KOPT-K1 (cell line): ENCODE measurements around the gene GATAD2B.

Experiments used
- H3K27ac ChIP-seq: fragments of 200-600 bp; sonication (generic); 2 replicates; pipeline ENCODE4 v1.5.1; 2016; ENCODE audit warnings: antibody characterized with exemption, mild to moderate bottlenecking, low read depth, low read length; ENCODE audit not compliant: poor library complexity, severe bottlenecking
- H3K36me3 ChIP-seq: fragments of 200-600 bp; sonication (generic); 2 replicates; pipeline ENCODE4 v1.5.1; 2017; ENCODE audit warnings: antibody characterized with exemption, mild to moderate bottlenecking, low read length, moderate library complexity; ENCODE audit not compliant: insufficient read depth
- H3K9me3 ChIP-seq: fragments of 200-600 bp; sonication (generic); 2 replicates; pipeline ENCODE4 v1.5.1; 2017; ENCODE audit warnings: antibody characterized with exemption, low read length, mild to moderate bottlenecking; ENCODE audit not compliant: insufficient read depth, poor library complexity, severe bottlenecking

Gene GATAD2B

DNA sequence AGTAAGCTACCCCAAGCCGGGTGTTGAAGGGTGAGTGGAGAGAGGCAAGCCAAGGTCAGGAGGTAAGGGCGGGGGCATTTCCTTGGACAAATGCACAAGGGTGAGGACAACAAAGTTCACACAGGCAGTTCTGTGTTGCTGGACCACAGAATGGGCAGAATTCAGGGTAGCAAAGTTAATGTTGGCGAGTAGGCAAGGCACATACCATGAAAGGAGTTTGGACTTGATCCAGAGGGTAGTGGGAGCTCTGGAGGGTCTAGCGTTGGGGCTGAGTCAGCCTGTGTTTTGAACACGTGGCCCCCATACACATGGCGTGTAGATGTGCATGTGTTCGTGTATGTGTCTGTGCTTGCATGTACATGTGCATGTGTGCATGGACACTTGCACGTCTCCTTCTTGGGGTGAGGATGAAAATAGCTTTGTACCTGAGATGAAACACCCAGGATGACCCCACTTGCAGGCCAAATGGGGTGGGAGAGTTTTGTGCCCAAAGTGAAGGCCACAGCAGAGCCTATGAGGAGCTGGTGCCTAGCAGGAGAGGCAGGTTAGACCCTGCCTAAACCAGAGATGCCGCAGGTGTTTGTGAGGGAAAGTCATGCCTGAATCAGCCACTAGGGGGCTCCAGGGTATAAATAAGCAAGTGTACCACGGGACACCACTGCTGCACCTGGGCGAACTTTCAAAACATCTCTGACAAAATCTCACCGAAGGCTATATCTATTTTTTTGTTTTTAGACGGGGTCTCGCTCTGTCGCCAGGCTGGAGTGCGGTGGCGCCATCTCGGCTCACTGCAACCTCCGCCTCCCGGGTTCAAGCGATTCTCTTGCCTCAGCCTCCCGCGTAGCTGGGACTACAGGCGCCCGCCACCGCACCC is 125.7 kb downstream of the GATAD2B start:
- Histone ChIP-seq H3K9me3 (no peaks in the 10 kb centered on the region), H3K36me3 (no peaks in the 10 kb centered on the region), H3K27ac (no peak overlapping the region)

DNA sequence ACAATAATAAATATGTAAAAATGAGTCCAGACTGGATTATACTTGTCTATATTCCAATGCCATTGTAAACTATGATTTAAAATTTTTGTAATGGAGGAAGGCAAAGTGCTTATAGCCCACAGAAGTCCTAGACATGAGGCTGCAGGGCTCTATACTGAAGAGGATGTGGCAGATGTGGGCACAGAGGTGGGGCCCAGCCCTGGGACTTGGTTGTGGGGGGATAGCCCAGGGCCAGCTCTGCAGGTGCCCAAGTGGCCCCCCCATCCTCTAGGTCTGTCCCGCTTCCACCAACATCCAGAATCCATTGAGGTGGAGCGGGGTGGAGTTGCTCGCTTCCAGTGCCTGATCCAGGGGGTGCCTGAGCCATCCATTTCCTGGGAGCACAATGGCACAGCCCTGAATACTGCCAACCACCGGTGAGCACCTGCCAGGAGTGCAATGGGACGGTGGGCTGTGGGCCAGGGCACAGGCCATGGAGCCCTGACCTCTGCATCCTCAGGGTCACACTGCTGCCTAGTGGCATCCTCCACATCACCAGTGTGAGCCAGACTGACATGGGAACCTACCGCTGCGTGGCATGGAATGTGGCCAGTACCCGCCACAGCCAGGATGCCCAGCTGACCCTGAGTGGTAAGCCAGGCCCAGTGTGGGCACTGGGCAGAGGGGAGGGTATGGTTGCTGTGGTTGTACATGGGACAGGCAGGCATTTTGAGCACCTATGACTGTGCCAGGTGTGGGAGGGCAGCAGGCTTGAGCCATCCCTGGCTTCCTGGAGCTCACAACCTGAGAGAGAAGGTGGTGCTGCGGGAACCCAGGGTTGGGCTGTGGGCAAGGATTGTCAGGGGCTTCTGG is 126.6 kb downstream of the GATAD2B start:
- H3K27ac ChIP-seq, result no peak overlapping the region
- H3K9me3 ChIP-seq, result no peaks in the 10 kb centered on the region

DNA sequence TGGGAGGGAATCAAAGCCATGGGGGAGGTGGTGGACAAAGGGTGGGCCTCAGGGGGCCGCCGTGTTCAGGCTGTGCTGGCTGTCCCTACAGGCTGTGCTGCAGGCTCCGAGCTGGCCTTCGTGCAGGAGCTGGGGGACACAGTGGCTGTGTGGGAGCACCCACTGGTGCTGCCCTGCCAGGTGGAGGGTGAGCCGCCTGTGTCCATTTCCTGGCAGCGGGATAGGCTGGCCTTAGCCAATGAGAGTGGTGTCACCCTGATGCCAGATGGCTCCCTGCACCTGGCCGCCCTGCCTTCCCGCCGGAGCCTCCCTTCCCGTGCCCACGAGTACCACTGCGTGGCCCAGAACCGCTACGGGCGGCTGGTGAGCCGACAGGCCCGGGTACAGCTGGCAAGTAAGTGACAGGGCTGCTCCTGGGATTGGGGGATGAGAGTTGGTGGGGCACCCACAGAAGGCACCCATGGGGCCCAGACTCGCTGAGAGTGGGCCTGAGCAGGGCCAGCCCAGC is 127.4 kb downstream of the GATAD2B start:
- Histone ChIP-seq H3K9me3 (no peaks in the 10 kb centered on the region), H3K27ac (peak overlapping the region; percentile 33)

More for the DNA sequence above, 126.6 kb downstream of the GATAD2B start:
- H3K36me3 ChIP-seq, result no peaks in the 10 kb centered on the region

DNA sequence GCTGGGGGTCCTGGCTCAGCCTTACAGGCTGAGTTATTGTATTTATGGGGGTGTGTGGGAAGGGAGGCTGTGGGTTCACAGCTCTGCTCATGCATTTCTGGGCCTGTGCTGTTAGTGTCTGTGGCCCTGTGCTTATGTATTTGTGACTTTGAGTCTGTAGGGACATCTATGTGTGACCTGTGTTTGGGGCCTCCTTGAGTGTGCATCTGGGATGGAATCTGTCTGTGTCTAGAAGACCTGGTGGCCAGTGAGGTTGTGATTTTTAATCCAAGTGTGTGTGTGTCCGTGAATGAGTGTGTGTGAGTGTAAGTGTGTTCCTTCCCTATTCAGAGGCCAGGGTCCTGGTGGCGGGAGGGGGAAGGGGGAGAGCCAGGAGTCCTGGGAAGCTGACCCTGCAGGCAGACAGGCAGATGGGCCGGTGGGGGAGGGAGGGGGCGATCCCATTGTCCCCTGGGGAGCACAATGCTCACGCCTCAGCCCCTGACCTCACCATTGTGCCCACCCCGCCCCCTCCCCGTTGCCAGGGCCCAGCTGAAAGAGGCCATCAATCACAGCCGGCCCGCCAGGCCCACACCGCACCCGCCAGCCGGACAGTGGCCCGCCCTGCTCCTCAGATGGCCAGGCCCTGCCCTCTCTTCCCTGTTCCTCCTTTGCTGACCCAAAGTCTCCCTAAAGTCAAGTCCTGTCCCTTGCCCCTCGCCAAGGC is 128.0 kb downstream of the GATAD2B start:
- H3K36me3 ChIP-seq, result no peaks in the 10 kb centered on the region
- H3K9me3 ChIP-seq, result no peaks in the 10 kb centered on the region
- H3K27ac ChIP-seq, result no peak overlapping the region

More for the DNA sequence above, 127.4 kb downstream of the GATAD2B start:
- H3K36me3 ChIP-seq, result no peaks in the 10 kb centered on the region

DNA sequence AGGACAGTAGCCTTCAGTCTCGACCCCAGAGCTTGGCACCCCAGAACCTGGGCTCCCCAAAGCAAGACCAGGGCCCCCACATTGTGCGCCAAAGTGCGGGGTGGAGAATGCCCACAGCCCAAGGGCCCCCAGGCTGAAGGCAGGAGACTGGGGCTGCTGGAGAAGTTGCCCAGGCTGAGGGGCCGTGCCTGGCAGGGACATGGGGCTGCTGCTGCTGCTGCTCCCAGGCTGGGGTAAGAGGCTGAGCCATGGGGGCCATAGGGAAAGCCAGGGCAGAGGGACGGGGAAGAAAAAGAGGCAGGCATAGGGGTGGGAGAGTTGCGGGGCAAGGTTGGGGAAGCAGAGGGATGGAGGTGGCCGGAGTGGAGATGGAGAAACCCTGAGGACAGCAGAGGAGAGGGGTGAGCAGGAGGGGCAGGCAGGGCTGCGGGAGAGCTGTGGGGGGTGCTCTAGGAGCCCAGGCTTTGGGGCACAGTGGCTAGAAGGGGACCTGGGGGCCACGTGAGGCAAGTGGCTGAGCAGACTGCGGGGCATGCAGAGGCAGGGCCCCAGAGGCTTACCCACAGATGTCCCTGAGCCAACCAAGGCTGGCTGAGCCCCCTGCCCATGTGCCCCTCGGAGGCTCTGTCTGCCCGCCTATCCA is 128.7 kb downstream of the GATAD2B start:
- Histone ChIP-seq H3K9me3 (no peaks in the 10 kb centered on the region), H3K27ac (no peak overlapping the region), H3K36me3 (no peaks in the 10 kb centered on the region)

DNA sequence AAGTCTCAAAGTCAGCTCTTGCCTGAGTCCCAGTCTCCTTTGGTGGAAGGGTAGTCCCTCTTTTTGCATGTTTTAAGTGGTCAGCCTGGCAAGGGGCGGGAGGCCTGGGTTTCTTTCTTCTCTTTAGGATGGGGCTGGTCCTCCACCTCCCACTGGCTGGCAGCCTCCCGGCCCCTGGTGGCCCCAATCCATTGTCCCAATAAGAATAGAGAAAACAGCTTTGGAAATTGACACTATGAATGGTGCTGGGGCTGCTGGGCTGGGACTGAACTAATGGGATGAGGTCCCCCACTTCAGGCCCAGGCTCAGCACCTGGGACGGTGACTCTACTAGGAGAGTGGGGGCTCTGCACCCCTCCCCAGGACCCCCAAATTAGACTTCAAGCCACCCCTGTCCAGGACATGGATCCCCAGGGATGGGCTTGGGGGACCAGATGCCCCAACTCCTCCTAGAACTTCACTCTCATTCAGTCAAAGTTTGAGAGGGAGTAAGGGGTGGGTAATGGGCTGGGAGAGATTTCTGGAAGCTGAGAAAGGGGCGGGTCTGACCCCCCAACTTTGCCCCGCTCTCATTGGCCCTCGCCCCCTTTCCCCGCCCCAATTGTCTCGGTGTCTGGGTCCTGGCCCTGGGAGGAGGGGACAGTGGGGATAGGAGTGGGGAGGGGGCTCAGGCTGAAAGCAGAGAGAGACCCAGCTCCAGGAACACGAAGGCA is 129.4 kb downstream of the GATAD2B start:
- Histone ChIP-seq H3K27ac (no peak overlapping the region), H3K36me3 (no peaks in the 10 kb centered on the region), H3K9me3 (no peaks in the 10 kb centered on the region)

DNA sequence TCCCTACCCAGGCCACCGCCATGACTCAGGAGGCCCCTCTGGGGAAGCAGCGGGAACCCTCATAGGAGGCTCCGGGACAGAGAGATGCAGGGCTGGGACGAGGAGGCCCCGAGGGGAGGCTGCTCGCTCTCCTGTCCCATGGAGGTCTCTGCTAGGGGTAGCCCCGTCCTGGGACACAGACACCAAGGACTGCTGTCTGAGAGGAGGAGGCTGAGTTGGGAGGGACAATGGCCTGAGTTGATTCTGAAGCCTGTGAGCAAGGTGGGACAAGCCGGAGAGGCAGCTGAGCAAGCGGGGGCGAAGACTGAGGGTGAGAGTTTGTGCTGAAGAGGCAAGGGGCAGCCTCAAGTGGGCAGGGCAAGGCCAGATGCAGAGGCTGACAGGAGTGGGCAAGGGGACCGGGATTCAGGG is 130.1 kb downstream of the GATAD2B start:
- Histone ChIP-seq H3K9me3 (no peaks in the 10 kb centered on the region), H3K27ac (no peak overlapping the region), H3K36me3 (no peaks in the 10 kb centered on the region)

DNA sequence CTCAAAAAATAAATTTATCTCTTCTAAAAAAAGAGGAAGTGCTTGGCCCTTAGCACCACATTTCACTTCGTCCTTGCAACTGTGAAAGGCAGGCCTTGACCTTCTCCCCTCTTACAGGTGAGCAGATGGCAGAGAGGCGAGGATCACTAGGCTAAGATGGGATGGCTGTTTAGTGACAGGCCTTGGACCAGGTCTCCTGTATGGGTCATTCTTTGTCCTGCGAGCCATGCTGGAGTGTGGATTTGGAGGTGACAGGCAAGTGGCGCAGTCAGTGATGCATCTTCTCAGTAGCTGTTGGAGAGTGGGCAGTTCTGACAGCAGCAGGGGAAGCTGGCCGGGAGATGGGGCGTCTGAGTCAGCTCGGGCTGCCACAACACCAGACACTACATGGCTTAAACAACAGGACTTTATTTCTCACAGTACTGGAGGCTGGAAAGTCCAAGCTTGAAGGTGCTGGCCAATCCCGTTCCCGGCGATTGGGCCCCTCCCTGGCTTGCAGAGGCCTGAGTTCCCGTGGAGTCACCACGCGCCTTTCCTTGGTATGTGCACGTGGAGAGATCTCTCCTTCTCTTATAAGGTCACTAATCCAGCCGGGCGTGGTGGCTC is 131.0 kb downstream of the GATAD2B start:
- Histone ChIP-seq H3K9me3 (no peaks in the 10 kb centered on the region), H3K36me3 (no peaks in the 10 kb centered on the region), H3K27ac (no peak overlapping the region)

DNA sequence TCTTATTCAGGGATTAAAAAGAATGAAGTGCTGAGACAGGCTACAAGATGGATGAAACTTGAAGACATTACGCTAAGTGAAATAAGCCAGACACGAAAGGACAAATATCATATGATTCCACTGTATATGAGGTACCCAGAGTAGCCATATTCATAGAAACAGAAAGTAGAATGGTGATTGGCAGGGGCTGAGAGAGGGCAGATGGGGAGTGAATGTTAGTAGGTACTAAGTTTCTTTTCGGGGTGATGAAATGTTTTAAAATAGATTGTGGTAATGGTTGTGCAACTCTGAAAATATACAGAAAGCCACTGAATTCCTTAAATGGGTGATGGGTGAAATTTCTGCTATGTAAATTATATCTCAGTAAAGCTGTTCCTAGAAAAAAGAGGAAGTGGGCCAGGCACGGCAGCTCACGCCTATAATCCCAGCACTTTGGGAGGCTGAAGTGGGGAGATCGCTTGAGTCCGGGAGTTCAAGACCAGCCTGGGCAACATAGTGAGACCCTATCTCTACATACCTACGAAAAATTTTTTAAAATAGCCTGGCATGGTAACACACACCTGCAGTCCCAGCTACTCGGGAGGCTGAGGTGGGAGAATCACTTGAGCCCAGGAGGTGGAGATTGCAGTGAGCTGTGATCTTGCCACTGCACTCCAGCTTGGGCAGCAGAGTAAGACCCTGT is 131.7 kb downstream of the GATAD2B start:
- Histone ChIP-seq H3K27ac (no peak overlapping the region), H3K9me3 (no peaks in the 10 kb centered on the region), H3K36me3 (no peaks in the 10 kb centered on the region)

DNA sequence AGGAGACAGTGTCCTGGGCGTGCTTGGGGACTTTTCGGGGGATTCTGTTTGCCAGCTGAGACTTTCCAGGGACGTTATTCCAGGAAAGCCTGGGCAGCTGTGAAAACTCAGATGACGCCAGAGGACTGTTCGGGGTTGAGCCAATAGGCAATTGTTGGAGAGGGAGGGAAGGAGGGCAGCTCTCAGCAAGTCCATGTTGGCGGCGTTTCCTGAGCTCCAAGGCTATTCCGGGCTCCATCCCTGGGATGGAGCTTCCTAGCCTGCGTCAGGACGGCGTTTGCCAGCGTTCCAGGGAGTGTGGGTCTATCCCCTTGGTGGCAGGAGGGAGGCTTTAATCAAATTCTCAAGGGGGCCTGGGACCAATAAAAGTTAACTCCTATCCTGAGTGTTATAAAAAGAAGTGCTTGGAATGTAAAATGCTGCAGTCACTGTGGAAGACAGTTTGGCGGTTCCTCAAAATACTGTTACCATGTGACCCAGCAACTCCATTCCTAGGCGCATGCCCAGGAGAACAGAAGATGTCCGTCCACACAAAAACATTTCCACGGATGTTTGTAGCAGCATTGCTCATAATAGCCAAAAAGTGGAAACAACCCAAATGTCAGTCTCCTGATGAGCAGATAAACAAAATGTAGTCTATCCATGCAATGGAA is 132.3 kb downstream of the GATAD2B start:
- no peaks in the 10 kb centered on the region for H3K36me3 ChIP-seq
- H3K9me3 ChIP-seq, result no peaks in the 10 kb centered on the region
- no peak overlapping the region for H3K27ac ChIP-seq

DNA sequence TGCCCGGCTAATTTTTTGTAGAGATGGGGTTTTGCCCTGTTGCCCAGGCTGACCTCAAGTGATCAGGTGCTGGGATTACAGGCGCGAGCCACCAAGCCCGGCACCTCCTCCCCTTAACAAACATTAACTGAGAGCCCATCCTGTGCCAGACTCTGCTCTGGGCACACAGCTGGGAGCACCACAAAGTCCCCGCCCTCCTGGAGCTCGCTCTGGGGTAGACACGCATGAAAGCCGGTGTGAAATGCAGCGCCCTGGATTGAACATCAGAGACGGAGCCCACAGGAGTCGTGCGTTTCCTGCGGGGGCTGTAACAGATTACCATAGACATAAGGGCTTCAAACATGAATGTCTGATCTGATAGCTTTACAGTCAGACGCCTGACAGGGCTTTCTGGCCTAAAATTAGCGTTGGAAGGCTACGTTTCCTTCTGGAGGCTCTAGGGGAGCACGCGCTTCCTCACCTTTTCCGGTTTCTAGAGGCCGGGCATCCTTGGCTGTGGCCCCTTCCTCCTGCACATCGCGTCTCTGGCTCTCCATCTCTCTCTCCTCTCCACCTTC is 133.2 kb downstream of the GATAD2B start:
- Histone ChIP-seq H3K27ac (no peak overlapping the region), H3K9me3 (no peaks in the 10 kb centered on the region), H3K36me3 (no peaks in the 10 kb centered on the region)

DNA sequence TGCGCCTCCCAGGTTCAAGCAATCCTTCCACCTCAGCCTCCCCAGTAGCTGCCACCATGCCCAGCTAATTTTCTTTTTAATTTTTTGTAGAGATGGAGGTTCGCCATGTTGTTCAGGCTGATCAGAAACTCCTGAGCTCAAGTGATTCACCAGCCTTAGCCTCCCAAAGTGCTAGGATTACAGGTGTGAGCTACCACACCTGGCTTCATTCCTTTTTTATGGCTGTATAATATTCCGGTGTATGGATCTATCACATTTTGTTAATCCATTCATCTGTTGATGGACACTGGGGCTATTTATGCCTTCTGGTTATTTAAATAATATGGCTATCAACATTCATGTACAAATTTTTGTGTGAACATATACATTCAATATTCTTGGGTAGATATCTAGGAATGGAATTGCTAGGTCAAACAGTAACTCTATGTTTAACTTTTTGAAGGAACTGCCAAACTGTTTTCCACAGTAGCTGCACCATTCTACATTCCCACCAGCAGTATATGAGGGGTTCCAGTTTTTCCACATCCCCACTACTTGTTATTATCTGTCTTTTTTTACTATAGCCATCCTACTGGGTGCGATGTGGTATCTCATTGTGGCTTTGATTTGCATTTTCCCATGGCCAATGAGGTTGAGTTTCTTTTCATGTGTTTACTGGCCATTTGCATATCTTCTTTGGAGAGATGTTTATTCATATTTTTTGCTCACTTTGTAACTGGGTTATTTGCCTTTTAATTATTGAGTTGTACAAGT is 136.6 kb downstream of the GATAD2B start:
- Histone ChIP-seq H3K9me3 (no peaks in the 10 kb centered on the region), H3K27ac (no peak overlapping the region)

More for the DNA sequence above, 136.6 kb downstream of the GATAD2B start:
- no peaks in the 10 kb centered on the region for H3K36me3 ChIP-seq
